ENCODE data around the gene ORMDL2.
"Not testable (repeated sequence)": the region's sequence is repeated elsewhere in the genome, so short reads cannot be mapped to it uniquely, and the experiment has no call there.

Gene ORMDL2

DNA sequence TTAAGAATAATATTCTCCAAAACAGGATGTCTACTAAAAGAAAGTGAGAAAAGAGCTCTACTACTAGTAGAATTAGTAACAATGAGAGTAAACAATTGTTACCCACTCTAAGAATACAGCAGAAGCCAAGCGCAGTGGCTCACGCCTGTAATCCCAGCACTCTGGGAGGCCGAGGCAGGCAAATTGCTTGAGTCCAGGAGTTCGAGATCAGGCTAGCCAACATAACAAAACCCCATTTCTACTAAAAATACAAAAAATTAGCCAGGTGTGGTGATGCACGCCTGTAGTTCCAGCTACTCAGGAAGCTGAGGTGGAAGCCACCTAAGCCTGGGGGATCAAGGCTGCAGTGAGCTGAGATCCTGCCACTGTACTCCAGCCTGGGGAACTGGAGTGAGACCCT is 6.9 kb downstream of the ORMDL2 start:
- H3K4me3 ChIP-seq (ENCODE audit: low read depth, low read length), result no peak overlapping the region
- DNase-seq (ENCODE audit: low read depth), result no peak

DNA sequence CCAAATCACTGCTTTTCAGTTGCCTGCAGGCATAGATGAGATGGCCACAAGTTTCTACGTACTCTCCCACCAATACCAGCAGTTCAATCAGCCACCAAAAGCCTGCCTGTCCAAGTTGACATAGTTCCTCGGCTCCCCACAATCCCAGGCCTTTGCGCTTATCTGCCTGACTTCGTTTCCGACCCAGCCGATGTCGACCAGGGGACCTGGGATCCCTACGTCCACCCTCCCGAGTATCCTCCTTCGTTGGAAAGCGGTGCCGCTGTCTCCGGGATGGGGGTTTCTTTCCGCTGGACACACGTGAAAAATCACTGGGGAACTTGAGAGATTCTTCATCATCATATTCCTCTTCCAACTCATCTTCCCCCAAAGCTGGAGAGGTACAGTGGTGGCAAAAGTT is 10.0 kb downstream of the ORMDL2 start:
- no peak overlapping the region for H3K4me3 ChIP-seq (ENCODE audit: low read depth, low read length)
- DNase-seq (ENCODE audit: low read depth), result no peak

GRCh38 chr12:55828357-55828756 is 10.5 kb downstream of the ORMDL2 start:
- no peak for DNase-seq (ENCODE audit: low read depth)
- peak overlapping the region; percentile 87 for H3K4me3 ChIP-seq (ENCODE audit: low read depth, low read length)

GRCh38 chr12:55829967-55830600 is 12.2 kb downstream of the ORMDL2 start:
- peak overlapping the region; percentile 87 for H3K4me3 ChIP-seq (ENCODE audit: low read depth, low read length)
- no peak for DNase-seq (ENCODE audit: low read depth)

- H3K4me3 ChIP-seq (ENCODE audit: low read depth, low read length), result peak overlapping the region; percentile 87
- peak; percentile 41 for DNase-seq (ENCODE audit: low read depth)
Observed at GRCh38 chr12:55830601-55831446, 13.0 kb downstream of the ORMDL2 start.

DNA sequence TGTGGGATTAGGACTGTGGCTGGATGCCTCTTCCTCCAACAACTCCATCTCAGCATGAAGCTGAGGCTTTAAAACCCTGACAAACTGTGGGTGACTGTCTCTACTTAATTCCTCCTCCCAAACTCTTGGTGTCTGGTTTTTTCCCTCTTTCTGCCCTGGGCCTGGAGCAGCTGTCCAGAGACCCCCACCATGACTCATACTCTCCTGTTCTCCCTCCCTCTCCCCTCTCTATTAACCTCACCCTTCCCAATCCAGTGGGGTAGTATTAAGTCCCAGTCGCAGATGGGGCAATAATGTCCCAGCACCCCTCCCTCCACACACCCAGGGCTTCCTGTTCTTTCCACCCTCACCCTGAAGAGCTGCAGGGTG is 13.6 kb downstream of the ORMDL2 start:
- no peak for DNase-seq (ENCODE audit: low read depth)
- H3K4me3 ChIP-seq (ENCODE audit: low read depth, low read length), result peak overlapping the region; percentile 87

GRCh38 chr12:55833056-55833455 is 15.2 kb downstream of the ORMDL2 start:
- no peak overlapping the region for H3K4me3 ChIP-seq (ENCODE audit: low read depth, low read length)
- DNase-seq (ENCODE audit: low read depth), result no peak

DNA sequence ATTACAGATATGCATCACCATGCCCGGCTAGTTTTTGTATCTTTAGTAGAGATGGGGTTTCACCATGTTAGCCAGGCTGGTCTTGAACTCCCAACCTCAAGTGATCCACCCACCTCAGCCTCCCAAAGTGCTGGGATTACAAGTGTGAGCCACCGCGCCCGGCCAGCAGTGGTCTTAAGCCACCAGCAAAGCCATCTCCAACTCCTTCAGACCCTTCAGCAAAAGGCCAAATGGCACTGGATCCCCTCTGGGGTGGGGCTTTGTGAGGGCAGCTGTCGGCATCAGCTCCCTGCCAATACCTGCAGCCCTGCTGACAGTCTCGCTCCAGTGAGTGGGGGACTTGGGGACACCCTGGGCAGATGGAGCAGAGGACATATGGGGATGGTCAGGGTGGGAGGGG is 16.6 kb downstream of the ORMDL2 start:
- not testable (repeated sequence) for DNase-seq (ENCODE audit: low read depth); H3K4me3 ChIP-seq (ENCODE audit: low read depth, low read length)

- DNase-seq (ENCODE audit: low read depth), result no peak
- no peak overlapping the region for H3K4me3 ChIP-seq (ENCODE audit: low read depth, low read length)
Observed at GRCh38 chr12:55838361-55838760, 20.5 kb downstream of the ORMDL2 start.

- DNase-seq (ENCODE audit: low read depth), result no peak
- H3K4me3 ChIP-seq (ENCODE audit: low read depth, low read length), result no peak overlapping the region
Observed at GRCh38 chr12:55839345-55840140, 21.7 kb downstream of the ORMDL2 start.

DNA sequence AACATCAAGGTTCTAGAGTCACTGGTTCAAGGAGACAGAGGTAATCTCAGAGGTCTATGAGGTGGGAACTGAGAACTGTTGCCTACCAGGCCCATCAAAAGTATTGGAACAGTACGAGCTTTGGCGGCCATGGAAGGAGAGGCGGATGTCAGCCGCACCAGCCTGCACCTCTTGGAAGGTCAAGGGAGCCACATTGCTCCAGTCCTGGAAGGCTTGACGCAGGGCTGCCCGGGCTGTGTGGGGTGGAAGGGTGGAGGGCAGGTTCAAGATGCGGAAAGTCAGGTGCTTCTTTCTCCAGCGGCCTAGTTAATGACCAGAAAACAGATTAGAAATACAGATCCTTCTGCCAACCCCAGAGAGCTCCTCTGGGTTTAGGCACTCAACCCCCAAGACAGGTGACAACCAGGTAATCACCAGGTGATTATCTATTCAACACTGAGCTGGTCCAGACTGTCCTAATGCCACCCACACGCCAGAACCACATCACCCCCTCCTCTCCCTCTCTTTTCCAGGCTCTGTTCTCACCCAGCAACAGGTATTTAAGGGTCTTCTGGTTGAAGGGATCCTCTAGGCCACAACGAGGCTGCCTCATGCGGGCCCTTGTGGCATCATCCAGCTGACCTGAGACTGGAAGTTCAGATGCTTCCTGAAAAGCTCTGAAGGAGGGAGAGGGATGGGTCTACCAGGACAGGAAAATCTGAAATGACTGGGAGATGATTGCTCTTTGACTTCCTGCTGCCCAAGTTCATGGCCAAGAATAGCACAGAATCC is 22.9 kb downstream of the ORMDL2 start:
- H3K4me3 ChIP-seq (ENCODE audit: low read depth, low read length), result no peak overlapping the region
- no peak for DNase-seq (ENCODE audit: low read depth)

- H3K4me3 ChIP-seq (ENCODE audit: low read depth, low read length), result peak within 1 kb of the TSS; percentile 55
- peak; percentile 56 for DNase-seq (ENCODE audit: low read depth)
Observed at GRCh38 chr12:55842681-55843429, 25.0 kb downstream of the ORMDL2 start, which contains the start of gene MMP19. MMP19 (minus strand) TSS chr12:55842936; CDS start chr12:55842830, 106 bp downstream.

DNA sequence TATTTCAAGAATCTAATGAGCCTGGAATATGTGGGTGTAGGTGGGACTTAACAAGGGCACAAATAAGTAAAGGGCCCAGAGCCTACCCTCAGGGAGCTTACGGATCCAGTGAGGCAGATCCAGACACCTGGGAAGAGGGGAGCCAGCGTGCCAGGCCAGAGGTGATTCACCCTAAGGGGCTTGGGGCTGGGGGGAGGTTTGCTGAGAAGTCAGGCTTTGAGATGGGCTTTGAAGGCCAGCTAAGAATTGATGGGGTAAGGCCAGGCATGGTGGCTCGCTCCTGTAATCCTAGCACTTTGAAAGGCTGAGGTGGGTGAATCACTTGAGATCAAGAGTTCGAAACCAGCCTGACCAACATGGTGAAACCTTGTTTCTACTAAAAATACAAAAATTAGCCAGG is 25.6 kb downstream of the ORMDL2 start:
- DNase-seq (ENCODE audit: low read depth), result no peak
- H3K4me3 ChIP-seq (ENCODE audit: low read depth, low read length), result no peak overlapping the region

GRCh38 chr12:55844961-55845360 is 27.1 kb downstream of the ORMDL2 start:
- no peak for DNase-seq (ENCODE audit: low read depth)
- no peak overlapping the region for H3K4me3 ChIP-seq (ENCODE audit: low read depth, low read length)

DNA sequence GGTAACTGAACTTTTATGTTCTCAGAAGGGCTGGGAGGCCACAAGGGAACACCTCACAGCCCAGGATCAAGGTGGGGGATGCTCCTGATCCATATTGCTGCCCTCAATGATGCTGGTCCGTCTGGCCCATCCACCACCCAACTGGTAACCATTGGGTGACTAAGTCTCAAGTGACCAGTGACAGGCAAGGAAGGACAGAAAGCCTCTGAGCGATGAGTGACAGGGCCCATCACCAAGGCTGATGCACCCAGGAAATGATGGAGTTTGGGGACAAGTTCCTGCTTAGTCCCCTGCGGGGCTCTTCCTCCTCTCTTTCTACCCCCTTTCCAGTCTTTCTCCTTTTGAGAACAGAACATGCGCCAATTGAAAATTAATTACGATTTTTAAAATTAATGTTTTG is 27.5 kb downstream of the ORMDL2 start:
- H3K4me3 ChIP-seq (ENCODE audit: low read depth, low read length), result no peak overlapping the region
- DNase-seq (ENCODE audit: low read depth), result no peak

DNA sequence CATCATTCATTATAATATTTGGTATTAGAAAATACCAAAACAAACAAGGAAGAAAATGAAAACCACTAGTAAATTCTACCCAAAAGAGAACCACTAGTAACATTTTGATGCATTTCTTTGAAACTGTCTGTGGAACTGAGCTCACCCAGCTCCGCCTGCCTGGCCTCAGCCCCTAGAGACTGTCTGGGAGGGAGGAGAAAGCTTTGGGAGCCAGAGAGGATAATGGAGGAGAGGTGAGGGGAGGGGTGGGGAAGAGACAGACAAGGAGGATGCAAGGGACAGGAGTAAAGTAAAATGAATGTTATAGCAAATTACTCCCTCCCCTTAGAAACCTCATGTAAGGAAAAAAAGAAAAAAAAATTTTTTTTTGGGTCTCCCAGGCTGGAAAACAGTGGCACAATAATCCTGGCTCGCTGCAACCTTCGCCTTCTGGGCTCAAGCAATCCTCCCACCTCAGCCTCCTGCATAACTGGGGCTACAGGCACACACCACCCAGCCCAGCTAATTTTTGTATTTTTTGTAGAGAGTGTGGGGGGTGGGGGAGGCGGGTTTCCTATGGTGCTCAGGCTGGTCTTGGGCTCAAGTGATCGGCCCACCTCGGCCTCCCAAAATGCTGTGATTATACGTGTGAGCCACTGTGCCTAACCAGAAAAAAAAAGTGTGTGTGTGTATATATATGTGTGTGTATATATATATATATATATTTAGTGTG is 28.1 kb downstream of the ORMDL2 start:
- no peak overlapping the region for H3K4me3 ChIP-seq (ENCODE audit: low read depth, low read length)
- no peak for DNase-seq (ENCODE audit: low read depth)

DNA sequence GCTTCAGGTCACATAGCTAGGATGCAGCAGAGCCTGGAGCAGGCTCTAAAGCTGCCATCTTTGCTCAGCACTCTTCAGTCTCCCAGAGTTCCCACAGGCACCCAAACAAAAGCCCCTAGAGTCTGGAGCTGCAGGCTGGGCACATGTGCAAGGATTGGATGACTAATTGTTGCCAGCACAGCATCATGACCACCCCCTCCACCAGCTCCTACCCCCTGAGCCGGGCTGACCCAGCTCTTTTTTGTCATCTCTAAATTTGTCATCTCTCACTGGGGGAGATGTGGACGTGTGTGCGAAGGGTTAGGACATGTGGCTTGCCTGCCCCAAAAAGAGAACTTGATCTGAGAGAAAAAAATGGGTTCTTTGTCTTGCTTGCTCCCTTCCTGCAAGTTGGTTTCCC is 29.2 kb downstream of the ORMDL2 start:
- DNase-seq (ENCODE audit: low read depth), result peak; percentile 88
- H3K4me3 ChIP-seq (ENCODE audit: low read depth, low read length), result no peak overlapping the region

DNA sequence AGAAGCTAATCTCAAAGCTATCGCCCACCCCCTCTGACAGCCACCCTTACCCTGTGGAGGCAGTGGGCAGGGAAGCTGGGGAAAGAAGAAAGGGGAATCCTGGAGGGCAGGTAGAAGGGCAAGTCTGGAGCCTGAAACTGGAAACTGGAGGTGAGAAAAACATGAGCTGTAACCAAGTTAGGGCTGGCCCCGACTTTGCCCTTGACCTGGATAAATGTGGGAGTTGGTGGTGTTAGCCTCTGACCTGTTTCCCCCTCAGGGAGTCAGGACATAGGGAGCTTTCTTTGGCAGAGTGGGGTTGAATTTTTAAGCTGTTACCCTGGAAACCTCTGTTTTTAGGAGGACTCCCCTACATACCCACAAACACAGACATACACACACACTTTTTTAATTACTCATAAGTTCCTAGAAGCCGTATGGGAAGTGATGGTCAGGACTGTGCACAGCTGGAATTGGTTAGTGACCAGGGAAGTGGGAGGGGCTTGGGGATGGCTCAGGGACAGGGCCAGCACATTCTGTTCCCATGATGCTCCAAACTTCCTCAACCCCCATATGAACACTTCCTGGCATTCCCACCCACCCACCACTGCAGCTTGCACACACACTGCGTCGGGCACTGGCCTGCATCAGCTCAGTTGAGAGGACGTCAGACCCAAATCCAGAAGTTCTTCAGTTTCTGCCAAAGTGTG is 29.9 kb downstream of the ORMDL2 start:
- DNase-seq (ENCODE audit: low read depth), result peak; percentile 100
- H3K4me3 ChIP-seq (ENCODE audit: low read depth, low read length), result peak overlapping the region; percentile 5

Measured in skeletal muscle cell (primary cell).